ENCODE results near the gene TRPC4. TPM values are rescaled to one million over a fixed set of nuclear protein-coding genes. Genes with fewer than 3 reads are reported as not detected.
A peak's percentile ranks its signal among the peaks of the same experiment; 100 is the strongest.

TRPC4 gene
- 1.9 and 6.1 TPM in 2 replicates for total RNA-seq (ENCODE audit: low replicate concordance)
- long read RNA-seq, full-length matches to known transcripts, result 5 of 10 reads
- long read RNA-seq, partial matches to known transcripts, result 2 of 10 reads
- long read RNA-seq, other reads (novel, unspliced or antisense), result 3 of 10 reads

GRCh38 chr13:37869756-37870488 is at the start of gene TRPC4:
TSS of gene TRPC4 (minus strand) at chr13:37869772. CDS start at chr13:37783333, 86,439 bp downstream.
- peak; percentile 77 for TF ChIP-seq CTCF (conservative IDR thresholded peaks at IDR 0.05)
- Mint-ChIP-seq H3K9me3 (no peaks in the 10 kb centered on the region), H3K4me1 (ENCODE audit: unreplicated experiment) (peaks cover 17% of the 10 kb centered on the region), H3K27me3 (peaks cover 45% of the 10 kb centered on the region), H3K36me3 (no peaks in the 10 kb centered on the region), H3K27ac (peak within 1 kb of the TSS; percentile 60), H3K4me3 (peak within 1 kb of the TSS; percentile 94)
- peak; percentile 72 for DNase-seq (ENCODE audit: extremely low spot score, unreplicated experiment)

- Mint-ChIP-seq H3K36me3 (peaks cover 5% of the 10 kb centered on the region), H3K9me3 (peaks cover 9% of the 10 kb centered on the region), H3K27ac (peak overlapping the region; percentile 75), H3K4me3 (peak overlapping the region; percentile 57), H3K27me3 (no peaks in the 10 kb centered on the region), H3K4me1 (ENCODE audit: unreplicated experiment) (peaks cover 20% of the 10 kb centered on the region)
- no peak for TF ChIP-seq CTCF (conservative IDR thresholded peaks at IDR 0.05)
- DNase-seq (ENCODE audit: extremely low spot score, unreplicated experiment), result no peak
These were observed 49.2 kb upstream of the TRPC4 start for GRCh38 chr13:37918751-37919150.

- no peaks in the 10 kb centered on the region for H3K27me3 Mint-ChIP-seq
- TF ChIP-seq CTCF (conservative IDR thresholded peaks at IDR 0.05), result no peak
- H3K4me1 Mint-ChIP-seq (ENCODE audit: unreplicated experiment), result peaks cover 20% of the 10 kb centered on the region
- peak overlapping the region; percentile 57 for H3K4me3 Mint-ChIP-seq
- peaks cover 9% of the 10 kb centered on the region for H3K9me3 Mint-ChIP-seq
- peaks cover 5% of the 10 kb centered on the region for H3K36me3 Mint-ChIP-seq
- no peak for DNase-seq (ENCODE audit: extremely low spot score, unreplicated experiment)
- peak overlapping the region; percentile 75 for H3K27ac Mint-ChIP-seq
These were observed 48.6 kb upstream of the TRPC4 start for GRCh38 chr13:37918116-37918714.

- Mint-ChIP-seq H3K36me3 (peaks cover 5% of the 10 kb centered on the region), H3K9me3 (peaks cover 9% of the 10 kb centered on the region), H3K4me1 (ENCODE audit: unreplicated experiment) (peaks cover 20% of the 10 kb centered on the region), H3K4me3 (no peak overlapping the region), H3K27me3 (no peaks in the 10 kb centered on the region), H3K27ac (peak overlapping the region; percentile 22)
- DNase-seq (ENCODE audit: extremely low spot score, unreplicated experiment), result no peak
- TF ChIP-seq CTCF (conservative IDR thresholded peaks at IDR 0.05), result no peak
These were observed 45.3 kb upstream of the TRPC4 start for GRCh38 chr13:37914781-37915391.

- Mint-ChIP-seq H3K27me3 (no peaks in the 10 kb centered on the region), H3K4me3 (no peak overlapping the region), H3K36me3 (peaks cover 5% of the 10 kb centered on the region), H3K4me1 (ENCODE audit: unreplicated experiment) (peaks cover 4% of the 10 kb centered on the region), H3K27ac (no peak overlapping the region), H3K9me3 (peaks cover 5% of the 10 kb centered on the region)
- TF ChIP-seq CTCF (conservative IDR thresholded peaks at IDR 0.05), result no peak
- no peak for DNase-seq (ENCODE audit: extremely low spot score, unreplicated experiment)
These were observed 41.2 kb upstream of the TRPC4 start for GRCh38 chr13:37910790-37911189.

Data from type B pancreatic cell (in vitro differentiated cells).